Measurements from ENCODE around the gene KRTAP10-2.

- TF ChIP-seq, protein P1, sequence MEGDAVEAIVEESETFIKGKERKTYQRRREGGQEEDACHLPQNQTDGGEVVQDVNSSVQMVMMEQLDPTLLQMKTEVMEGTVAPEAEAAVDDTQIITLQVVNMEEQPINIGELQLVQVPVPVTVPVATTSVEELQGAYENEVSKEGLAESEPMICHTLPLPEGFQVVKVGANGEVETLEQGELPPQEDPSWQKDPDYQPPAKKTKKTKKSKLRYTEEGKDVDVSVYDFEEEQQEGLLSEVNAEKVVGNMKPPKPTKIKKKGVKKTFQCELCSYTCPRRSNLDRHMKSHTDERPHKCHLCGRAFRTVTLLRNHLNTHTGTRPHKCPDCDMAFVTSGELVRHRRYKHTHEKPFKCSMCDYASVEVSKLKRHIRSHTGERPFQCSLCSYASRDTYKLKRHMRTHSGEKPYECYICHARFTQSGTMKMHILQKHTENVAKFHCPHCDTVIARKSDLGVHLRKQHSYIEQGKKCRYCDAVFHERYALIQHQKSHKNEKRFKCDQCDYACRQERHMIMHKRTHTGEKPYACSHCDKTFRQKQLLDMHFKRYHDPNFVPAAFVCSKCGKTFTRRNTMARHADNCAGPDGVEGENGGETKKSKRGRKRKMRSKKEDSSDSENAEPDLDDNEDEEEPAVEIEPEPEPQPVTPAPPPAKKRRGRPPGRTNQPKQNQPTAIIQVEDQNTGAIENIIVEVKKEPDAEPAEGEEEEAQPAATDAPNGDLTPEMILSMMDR (IDR thresholded peaks at IDR 0.05), result no peak
- TF ChIP-seq POLR2A (IDR thresholded peaks at IDR 0.05), result no peak
These were observed 22.7 kb downstream of the KRTAP10-2 start for GRCh38 chr21:44528634-44528995.
